Measurements from ENCODE around the gene MDM1. TPM values are rescaled to one million over a fixed set of nuclear protein-coding genes. Genes with fewer than 3 reads are reported as not detected.

MDM1 gene
- total RNA-seq, 4 donors from 2014 or later, result 8.2 to 23.5 (median 13.4) TPM

DNA sequence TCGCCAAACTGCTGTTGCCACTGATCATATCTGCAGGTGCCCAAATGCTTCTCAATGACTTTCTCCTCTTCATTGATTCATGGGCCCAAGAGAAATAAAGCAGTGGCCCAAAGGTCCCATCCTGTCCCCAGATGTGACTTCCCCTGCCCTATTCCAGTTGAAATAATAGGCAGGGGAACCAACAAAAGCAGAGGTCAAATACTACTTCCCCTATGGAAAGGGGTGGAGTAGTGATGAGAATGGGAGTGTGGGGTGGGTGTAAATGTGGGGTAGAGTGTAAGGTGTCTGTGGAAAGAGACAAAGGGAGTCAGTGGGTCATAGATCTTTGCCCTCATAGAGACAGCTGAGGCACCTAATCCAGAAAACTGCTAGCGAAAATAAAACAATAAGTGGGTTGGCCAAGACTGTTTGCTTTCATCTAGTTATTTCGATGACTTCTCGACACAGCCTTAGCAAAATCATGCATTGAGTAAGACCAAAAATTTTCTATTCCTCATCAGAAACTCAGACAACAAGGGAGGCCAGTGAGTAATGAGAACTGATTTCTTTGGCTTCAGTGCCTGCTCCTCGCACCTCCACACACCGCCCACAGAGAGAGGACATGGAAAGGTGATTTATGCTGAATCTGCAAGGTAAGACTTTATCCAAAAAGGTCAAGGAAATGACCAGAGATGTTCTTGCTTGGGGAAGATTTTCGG, 67.9 kb downstream of the MDM1 start:
- intact Hi-C loops (cut with DNase I; ENCODE audit: low total_unique reads), result no loop called here
- H3K27me3 ChIP-seq, result no peaks in the 10 kb centered on the region
- H3K36me3 ChIP-seq, result no peaks in the 10 kb centered on the region
- WGBS, 2 donors (ENCODE audit: low coverage in 1 of 2), result 80 to 85% methylated on average over 2 to 7 of the region's 7 CpGs
- TF ChIP-seq EP300 (IDR thresholded peaks at IDR 0.05; ENCODE audit: low read depth) (no peak), POLR2A (IDR thresholded peaks at IDR 0.05) (no peak), POLR2AphosphoS5 (IDR thresholded peaks at IDR 0.05) (no peak)
- TF ChIP-seq, protein P1, sequence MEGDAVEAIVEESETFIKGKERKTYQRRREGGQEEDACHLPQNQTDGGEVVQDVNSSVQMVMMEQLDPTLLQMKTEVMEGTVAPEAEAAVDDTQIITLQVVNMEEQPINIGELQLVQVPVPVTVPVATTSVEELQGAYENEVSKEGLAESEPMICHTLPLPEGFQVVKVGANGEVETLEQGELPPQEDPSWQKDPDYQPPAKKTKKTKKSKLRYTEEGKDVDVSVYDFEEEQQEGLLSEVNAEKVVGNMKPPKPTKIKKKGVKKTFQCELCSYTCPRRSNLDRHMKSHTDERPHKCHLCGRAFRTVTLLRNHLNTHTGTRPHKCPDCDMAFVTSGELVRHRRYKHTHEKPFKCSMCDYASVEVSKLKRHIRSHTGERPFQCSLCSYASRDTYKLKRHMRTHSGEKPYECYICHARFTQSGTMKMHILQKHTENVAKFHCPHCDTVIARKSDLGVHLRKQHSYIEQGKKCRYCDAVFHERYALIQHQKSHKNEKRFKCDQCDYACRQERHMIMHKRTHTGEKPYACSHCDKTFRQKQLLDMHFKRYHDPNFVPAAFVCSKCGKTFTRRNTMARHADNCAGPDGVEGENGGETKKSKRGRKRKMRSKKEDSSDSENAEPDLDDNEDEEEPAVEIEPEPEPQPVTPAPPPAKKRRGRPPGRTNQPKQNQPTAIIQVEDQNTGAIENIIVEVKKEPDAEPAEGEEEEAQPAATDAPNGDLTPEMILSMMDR (IDR thresholded peaks at IDR 0.05), result no peak
- DNase-seq, result no peak
- in situ Hi-C loops (cut with MboI; ENCODE audit: low pct_ligation_motif_present in 1 of 4, low pct_unique_long_range_greater_than_20kb in 1 of 4, low sequenced_read_pairs in 3 of 4), result no loop called here
- no peak overlapping the region for H3K27ac ChIP-seq
- no peaks in the 10 kb centered on the region for H3K4me1 ChIP-seq
- no peak overlapping the region for H3K4me3 ChIP-seq
- no peaks in the 10 kb centered on the region for H3K9me3 ChIP-seq

DNA sequence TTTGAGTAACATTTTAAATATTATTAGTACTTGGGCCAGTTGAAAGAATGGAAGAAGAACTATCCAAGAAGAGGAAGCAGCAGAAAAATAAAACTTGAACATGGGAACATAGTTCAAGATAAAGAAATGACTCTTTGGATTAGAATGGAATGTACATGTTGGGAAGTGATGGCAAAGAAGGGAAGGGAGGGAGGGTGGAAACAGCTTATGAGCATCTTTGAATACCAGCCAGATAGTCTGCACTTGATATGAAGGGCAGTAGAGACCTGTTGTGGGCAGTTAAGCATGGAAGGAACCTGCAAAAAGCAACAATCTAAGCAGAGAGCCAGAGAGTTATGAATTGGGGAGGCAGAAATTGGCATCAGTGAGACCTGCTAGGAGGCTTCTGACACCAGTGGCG, 68.8 kb downstream of the MDM1 start:
- in situ Hi-C loops (cut with MboI; ENCODE audit: low pct_ligation_motif_present in 1 of 4, low pct_unique_long_range_greater_than_20kb in 1 of 4, low sequenced_read_pairs in 3 of 4) (no loop called here), intact Hi-C loops (cut with DNase I; ENCODE audit: low total_unique reads) (no loop called here)
- H3K4me1 ChIP-seq, result no peaks in the 10 kb centered on the region
- no peaks in the 10 kb centered on the region for H3K9me3 ChIP-seq
- H3K36me3 ChIP-seq, result no peaks in the 10 kb centered on the region
- no peak overlapping the region for H3K4me3 ChIP-seq
- H3K27ac ChIP-seq, result no peak overlapping the region
- WGBS, 2 donors (ENCODE audit: low coverage in 1 of 2), result 92 to 93% methylated on average over 1 of the region's 1 CpG
- H3K27me3 ChIP-seq, result no peaks in the 10 kb centered on the region
- TF ChIP-seq, protein P1 (IDR thresholded peaks at IDR 0.05), result no peak
- no peak for TF ChIP-seq POLR2AphosphoS5 (IDR thresholded peaks at IDR 0.05)
- no peak for DNase-seq

DNA sequence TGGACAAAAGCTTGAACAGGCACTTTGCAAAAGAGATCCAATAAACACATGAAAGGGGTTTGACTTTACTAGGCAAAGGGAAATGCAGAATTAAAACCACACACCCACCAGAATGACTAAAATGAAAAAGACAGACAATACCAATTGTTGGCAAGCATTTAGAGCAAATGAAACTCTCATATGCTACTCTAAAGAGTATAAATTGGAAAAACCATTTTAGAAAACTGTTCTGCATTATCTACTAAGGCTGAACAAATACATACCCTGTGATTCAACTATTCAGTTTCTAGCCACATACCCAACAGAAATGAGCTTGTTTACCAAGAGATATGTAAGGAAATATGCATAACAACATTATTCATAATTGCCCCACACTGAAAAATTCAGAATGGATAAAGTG, 70.3 kb downstream of the MDM1 start:
- intact Hi-C loops (cut with DNase I; ENCODE audit: low total_unique reads), result no loop called here
- H3K27me3 ChIP-seq, result no peaks in the 10 kb centered on the region
- in situ Hi-C loops (cut with MboI; ENCODE audit: low pct_ligation_motif_present in 1 of 4, low pct_unique_long_range_greater_than_20kb in 1 of 4, low sequenced_read_pairs in 3 of 4), result no loop called here
- no peak overlapping the region for H3K27ac ChIP-seq
- H3K36me3 ChIP-seq, result no peaks in the 10 kb centered on the region
- no peak overlapping the region for H3K4me3 ChIP-seq
- TF ChIP-seq POLR2A (IDR thresholded peaks at IDR 0.05) (no peak), POLR2AphosphoS5 (IDR thresholded peaks at IDR 0.05) (no peak), EP300 (IDR thresholded peaks at IDR 0.05; ENCODE audit: low read depth) (no peak)
- TF ChIP-seq, protein P1 (IDR thresholded peaks at IDR 0.05), result no peak
- DNase-seq, result no peak
- H3K9me3 ChIP-seq, result no peaks in the 10 kb centered on the region
- H3K4me1 ChIP-seq, result no peaks in the 10 kb centered on the region

DNA sequence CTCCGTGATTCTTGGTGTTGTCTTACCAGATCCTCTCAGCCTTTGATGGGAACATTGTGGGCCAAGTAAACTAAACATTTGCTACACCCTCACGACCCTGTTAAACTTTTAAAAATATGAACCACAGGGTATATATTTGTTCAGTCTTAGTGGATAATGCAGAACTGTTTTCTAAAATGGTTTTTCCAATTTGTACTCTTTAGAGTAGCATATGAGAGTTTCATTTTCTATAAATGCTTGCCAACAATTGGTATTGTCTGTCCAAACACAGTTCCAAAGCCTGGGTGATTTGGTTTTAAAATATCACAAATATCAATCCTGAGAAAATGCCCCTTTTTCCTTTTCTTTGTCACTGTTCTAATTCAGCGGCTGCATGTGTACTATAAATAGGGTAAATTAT, 72.0 kb downstream of the MDM1 start:
- Histone ChIP-seq H3K36me3 (no peaks in the 10 kb centered on the region), H3K4me1 (no peaks in the 10 kb centered on the region), H3K4me3 (no peak overlapping the region), H3K9me3 (no peaks in the 10 kb centered on the region), H3K27me3 (no peaks in the 10 kb centered on the region), H3K27ac (no peak overlapping the region)
- 75 to 89% methylated on average over 3 of the region's 3 CpGs for WGBS, 2 donors (ENCODE audit: low coverage in 1 of 2)
- TF ChIP-seq EP300 (IDR thresholded peaks at IDR 0.05; ENCODE audit: low read depth) (no peak), POLR2A (IDR thresholded peaks at IDR 0.05) (no peak), POLR2AphosphoS5 (IDR thresholded peaks at IDR 0.05) (no peak)
- TF ChIP-seq, protein P1 (IDR thresholded peaks at IDR 0.05), result no peak
- no peak for DNase-seq
- intact Hi-C loops (cut with DNase I; ENCODE audit: low total_unique reads) (no loop called here), in situ Hi-C loops (cut with MboI; ENCODE audit: low pct_ligation_motif_present in 1 of 4, low pct_unique_long_range_greater_than_20kb in 1 of 4, low sequenced_read_pairs in 3 of 4) (no loop called here)
